Esophagus muscularis mucosa (tissue), 4 donors: ENCODE measurements around the gene ZMYND19. TPM values are rescaled to one million over a fixed set of nuclear protein-coding genes. Genes with fewer than 3 reads are reported as not detected.

ENCODE experiments used
- DNase-seq: peaks from one replicate; pipeline ENCODE4 v3.0.0-alpha.2; 2017; ENCODE audit errors: extremely low spot score
- H3K27ac ChIP-seq, 4 donors: fragments of 200-600 bp; sonication (generic); replicated peaks in 1 of 4; 1 replicate in 3 of 4; 2 replicates in 1 of 4; pipeline ENCODE4 v1.5.1; 2016 to 2019; ENCODE audit warnings: mild to moderate bottlenecking in 1 of 4
- H3K27me3 ChIP-seq, 4 donors: fragments of 200-600 bp; sonication (generic); one replicate each; pipeline versions ENCODE4 v1.5.1 to v1.6.0; 2016 to 2019
- H3K36me3 ChIP-seq, 4 donors: fragments of 200-600 bp; sonication (generic); one replicate each; pipeline ENCODE4 v1.5.1; 2016 to 2019
- H3K4me1 ChIP-seq, 4 donors: fragments of 200-600 bp; sonication (generic); one replicate each; pipeline ENCODE4 v1.5.1; 2016 to 2019
- H3K4me3 ChIP-seq, 4 donors: fragments of 200-600 bp; sonication (generic); 1 replicate in 2 of 4; 2 replicates in 2 of 4; pipeline ENCODE4 v1.5.1; 2016 to 2019; ENCODE audit warnings: mild to moderate bottlenecking in 4 of 4, moderate library complexity in 1 of 4
- H3K9me3 ChIP-seq, 4 donors: fragments of 200-600 bp; sonication (generic); 1 replicate in 3 of 4; 2 replicates in 1 of 4; pipeline ENCODE4 v1.5.1; 2016 to 2019
- CTCF ChIP-seq, 3 experiments: fragments of 200-600 bp in 2 of 3; fragments of 450-650 bp in 1 of 3; sonication (generic) in 2 of 3; IDR thresholded peaks; one replicate each; pipeline ENCODE4 v1.5.1; 2017 to 2019; ENCODE audit warnings: antibody characterized with exemption in 3 of 3, mild to moderate bottlenecking in 2 of 3, moderate library complexity in 1 of 3
- EP300 ChIP-seq: sonication (generic); formaldehyde crosslinking; IDR thresholded peaks from one replicate; pipeline ENCODE4 v1.6.1; 2017; ENCODE audit warnings: antibody characterized with exemption
- POLR2A ChIP-seq: fragments of 450-650 bp; IDR thresholded peaks from one replicate; pipeline ENCODE4 v1.6.1; 2017; ENCODE audit warnings: antibody characterized with exemption, moderate library complexity, mild to moderate bottlenecking, low read depth
- POLR2AphosphoS5 ChIP-seq, 2 donors: sonication (generic); formaldehyde crosslinking; IDR thresholded peaks; one replicate each; pipeline ENCODE4 v1.6.1; 2017; ENCODE audit warnings: antibody characterized with exemption in 2 of 2
- WGBS: methylation state at CpG from one replicate; pipeline ENCODE4 v1.1.5; 2018; 5-methylcytosine and 5-hydroxymethylcytosine counted together
- intact Hi-C: fragments of 100-400 bp; cut with DNase I; formaldehyde crosslinking; loops from one replicate; pipeline ENCODE4 v1.15.1; 2023
- total RNA-seq, 4 donors: library from RNA; depleted of rRNA; stranded (reverse); fragments of >200 nt; gene quantifications; one replicate each; pipeline versions ENCODE4 v1.1.0 to v1.2.1, GENCODE V29; 2016

ZMYND19 gene
- total RNA-seq, 4 donors from 2014 or later: 10.4 to 18.3 (median 13.7) TPM

GRCh38 chr9:137564817-137565411 lies 25.4 kb downstream of the ZMYND19 start:
- intact Hi-C loops: no loop called here
- WGBS: 87% methylated on average over 8 of the region's 18 CpGs
- Histone ChIP-seq H3K4me1 (no peaks in the 10 kb centered on the region), H3K27me3 (no peaks in the 10 kb centered on the region), H3K4me3 (no peak overlapping the region), H3K36me3 (peaks cover 21 to 47% (median 39%) of the 10 kb centered on the region in 4 donors), H3K27ac (no peak overlapping the region), H3K9me3 (no peaks in the 10 kb centered on the region)
- no peak for TF ChIP-seq POLR2AphosphoS5 (IDR thresholded peaks at IDR 0.05)
- no peak for TF ChIP-seq POLR2A
- TF ChIP-seq EP300: no peak
- TF ChIP-seq CTCF (IDR thresholded peaks at IDR 0.05): no peak
- no peak for DNase-seq

GRCh38 chr9:137564134-137564533 lies 26.2 kb downstream of the ZMYND19 start:
- TF ChIP-seq POLR2A: no peak
- no peak for TF ChIP-seq POLR2AphosphoS5 (IDR thresholded peaks at IDR 0.05)
- no peak for TF ChIP-seq EP300
- TF ChIP-seq CTCF (IDR thresholded peaks at IDR 0.05): no peak
- Histone ChIP-seq H3K9me3 (no peaks in the 10 kb centered on the region), H3K4me3 (no peak overlapping the region), H3K27me3 (no peaks in the 10 kb centered on the region), H3K4me1 (no peaks in the 10 kb centered on the region), H3K27ac (no peak overlapping the region), H3K36me3 (peaks cover 21 to 55% (median 45%) of the 10 kb centered on the region in 4 donors)
- no peak for DNase-seq
- intact Hi-C loops: no loop called here
- WGBS: 92% methylated on average over 10 of the region's 10 CpGs

- no peaks in the 10 kb centered on the region for H3K27me3 ChIP-seq
- H3K27ac ChIP-seq: no peak overlapping the region
- peaks cover 14 to 86% (median 70%) of the 10 kb centered on the region in 4 donors for H3K36me3 ChIP-seq
- TF ChIP-seq POLR2A (no peak), EP300 (no peak), POLR2AphosphoS5 (IDR thresholded peaks at IDR 0.05) (no peak), CTCF (IDR thresholded peaks at IDR 0.05) (no peak)
- no peak overlapping the region for H3K4me3 ChIP-seq
- H3K4me1 ChIP-seq: peaks cover 0 to 19% (median 13%) of the 10 kb centered on the region in 4 donors
- WGBS: 96% methylated on average over 4 of the region's 4 CpGs
- H3K9me3 ChIP-seq: no peaks in the 10 kb centered on the region
- intact Hi-C loops: no loop called here
- DNase-seq: no peak
These were observed 32.2 kb downstream of the ZMYND19 start for GRCh38 chr9:137558127-137558526.

- Histone ChIP-seq H3K9me3 (no peaks in the 10 kb centered on the region), H3K4me3 (no peak overlapping the region), H3K27me3 (peaks cover 0 to 3% (median 0%) of the 10 kb centered on the region in 4 donors), H3K36me3 (peaks cover 11 to 69% (median 58%) of the 10 kb centered on the region in 4 donors), H3K27ac (peak overlapping the region; percentile 1 to 60 (median 42)), H3K4me1 (peaks cover 7 to 31% (median 24%) of the 10 kb centered on the region in 4 donors)
- no peak for DNase-seq
- 64% methylated on average over 18 of the region's 24 CpGs for WGBS
- intact Hi-C loops: no loop called here
- peak in 1 of 2 donors; percentile 7 for TF ChIP-seq POLR2AphosphoS5 (IDR thresholded peaks at IDR 0.05)
- no peak for TF ChIP-seq EP300
These were observed 34.1 kb downstream of the ZMYND19 start for GRCh38 chr9:137556069-137556838.

GRCh38 chr9:137555179-137555578 lies 35.1 kb downstream of the ZMYND19 start:
- Histone ChIP-seq H3K4me1 (peaks cover 7 to 42% (median 32%) of the 10 kb centered on the region in 4 donors), H3K4me3 (no peak overlapping the region), H3K27me3 (peaks cover 0 to 3% (median 0%) of the 10 kb centered on the region in 4 donors), H3K27ac (no peak overlapping the region), H3K36me3 (peaks cover 11 to 67% (median 57%) of the 10 kb centered on the region in 4 donors), H3K9me3 (no peaks in the 10 kb centered on the region)
- TF ChIP-seq POLR2A (no peak), CTCF (IDR thresholded peaks at IDR 0.05) (no peak), POLR2AphosphoS5 (IDR thresholded peaks at IDR 0.05) (no peak), EP300 (no peak)
- intact Hi-C loops: no loop called here
- DNase-seq: no peak
- WGBS: 89% methylated on average over 10 of the region's 10 CpGs
